Activated gamma-delta T cell treated with Interleukin-2 at 50 U/mL for 16 hours (primary cell): ENCODE measurements around the gene DHX32.

Experiments
- DNase-seq: peaks from one replicate; pipeline ENCODE4 v3.0.0-alpha.2; 2020

The DHX32 gene

GRCh38 chr10:125846894-125847293, 34.2 kb downstream of the DHX32 start:
- no peak for DNase-seq

DNA sequence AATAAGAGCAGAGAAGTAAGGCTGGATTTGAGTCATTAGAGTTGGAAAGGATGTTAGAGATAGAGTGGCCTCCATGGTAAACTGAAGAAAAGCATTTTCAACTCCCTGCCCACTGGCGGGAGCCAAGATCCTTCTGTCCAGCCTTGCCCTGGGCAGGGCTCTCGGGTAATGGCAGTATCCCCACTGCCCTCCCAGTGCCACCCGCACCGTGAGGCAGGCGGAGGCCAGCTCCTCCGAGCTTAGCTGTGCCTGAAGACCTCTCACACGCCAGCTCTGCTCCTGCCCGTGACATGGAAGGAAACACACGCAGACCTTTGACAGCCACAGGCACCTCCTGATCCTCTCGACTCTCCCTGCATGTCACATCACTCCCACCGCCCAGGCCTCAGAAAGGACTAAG, 35.5 kb downstream of the DHX32 start:
- no peak for DNase-seq

DNA sequence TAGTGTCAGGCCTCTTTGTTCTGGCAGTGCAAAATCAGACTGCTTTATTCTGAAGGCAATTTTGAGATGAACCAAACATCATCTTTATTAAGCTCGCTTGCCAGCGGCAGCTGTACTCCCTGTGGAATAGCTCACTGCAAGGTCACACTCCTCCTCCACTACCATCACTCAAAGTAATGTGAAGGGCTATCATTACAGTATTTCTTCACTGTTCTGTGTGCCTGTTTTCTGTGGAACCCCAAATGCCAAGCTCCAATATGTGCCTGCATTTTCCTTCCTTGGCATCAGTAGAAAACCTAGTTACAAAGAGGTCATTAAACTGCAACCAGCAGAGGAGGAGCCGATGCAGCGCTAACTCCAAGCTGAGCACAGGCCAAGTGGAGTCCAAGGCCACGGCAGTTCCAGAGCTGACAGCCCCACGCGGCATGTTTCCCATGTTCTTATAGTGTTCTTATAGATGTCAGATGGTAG, 36.3 kb downstream of the DHX32 start:
- no peak for DNase-seq

- no peak for DNase-seq
Observed at GRCh38 chr10:125843603-125844329, 37.3 kb downstream of the DHX32 start.

GRCh38 chr10:125840955-125841354, 40.1 kb downstream of the DHX32 start:
- DNase-seq = no peak

DNA sequence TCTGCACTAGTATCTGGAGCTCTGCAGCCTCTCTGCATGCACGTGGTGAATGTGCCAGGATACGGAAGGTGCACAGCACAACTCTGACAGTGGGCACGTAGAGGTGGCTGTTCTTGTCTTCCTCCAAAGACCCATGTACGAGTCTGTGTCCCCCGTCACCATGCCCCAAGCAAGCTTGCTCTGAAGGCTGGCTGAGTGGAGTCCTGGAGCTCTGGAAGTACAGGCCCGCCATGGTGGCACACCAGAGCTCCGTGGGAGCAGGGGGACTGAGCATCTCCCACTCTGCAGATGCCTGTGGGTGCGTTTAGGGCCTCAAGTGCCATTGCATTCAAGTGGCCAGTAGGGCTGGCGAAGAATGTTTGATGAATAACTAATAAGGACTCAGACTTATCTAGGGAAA, 40.7 kb downstream of the DHX32 start:
- no peak for DNase-seq

- no peak for DNase-seq
Observed at GRCh38 chr10:125838802-125839575, 42.1 kb downstream of the DHX32 start.

- DNase-seq = no peak
Observed at GRCh38 chr10:125836746-125837145, 44.3 kb downstream of the DHX32 start.

DNA sequence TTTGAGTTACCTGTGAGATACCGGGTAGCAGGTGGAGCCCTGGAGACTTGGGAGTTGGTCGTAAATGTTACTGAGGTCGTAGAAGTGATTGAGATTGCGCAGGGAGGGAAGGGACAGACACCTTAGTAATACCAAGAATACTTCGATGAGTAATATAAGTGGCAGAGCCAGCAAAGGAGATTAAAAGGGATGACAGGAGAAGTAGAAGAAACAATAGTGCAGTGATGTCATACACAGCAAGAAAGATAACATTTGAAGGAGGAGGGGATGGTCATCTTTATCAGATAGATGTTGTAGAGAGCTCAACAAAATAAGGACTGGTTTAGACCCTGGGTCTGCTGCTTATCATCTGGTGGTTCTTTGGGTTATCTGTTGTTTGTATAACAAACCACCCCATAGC, 52.8 kb downstream of the DHX32 start:
- DNase-seq = no peak

- no peak for DNase-seq
Observed at GRCh38 chr10:125827133-125827532, 54.0 kb downstream of the DHX32 start.

DNA sequence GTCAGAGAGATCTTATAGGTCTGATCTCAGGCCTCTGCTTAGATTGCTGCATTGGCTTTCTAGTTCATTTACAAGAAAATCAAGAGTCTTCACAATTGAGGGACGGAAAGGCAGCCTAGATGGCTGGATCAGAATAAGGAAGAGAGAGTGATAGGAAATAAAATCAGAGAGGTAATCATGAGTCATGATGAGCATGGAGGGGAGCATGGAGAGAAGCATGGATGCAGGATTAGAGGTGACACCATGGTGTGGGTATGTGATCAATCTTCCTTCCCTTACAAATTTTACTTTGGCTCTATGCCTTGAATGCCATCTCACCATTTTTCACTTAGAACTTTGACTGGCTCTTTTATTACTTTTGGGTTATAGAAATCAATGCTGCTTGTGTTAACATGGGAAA, 56.4 kb downstream of the DHX32 start:
- no peak for DNase-seq

DNA sequence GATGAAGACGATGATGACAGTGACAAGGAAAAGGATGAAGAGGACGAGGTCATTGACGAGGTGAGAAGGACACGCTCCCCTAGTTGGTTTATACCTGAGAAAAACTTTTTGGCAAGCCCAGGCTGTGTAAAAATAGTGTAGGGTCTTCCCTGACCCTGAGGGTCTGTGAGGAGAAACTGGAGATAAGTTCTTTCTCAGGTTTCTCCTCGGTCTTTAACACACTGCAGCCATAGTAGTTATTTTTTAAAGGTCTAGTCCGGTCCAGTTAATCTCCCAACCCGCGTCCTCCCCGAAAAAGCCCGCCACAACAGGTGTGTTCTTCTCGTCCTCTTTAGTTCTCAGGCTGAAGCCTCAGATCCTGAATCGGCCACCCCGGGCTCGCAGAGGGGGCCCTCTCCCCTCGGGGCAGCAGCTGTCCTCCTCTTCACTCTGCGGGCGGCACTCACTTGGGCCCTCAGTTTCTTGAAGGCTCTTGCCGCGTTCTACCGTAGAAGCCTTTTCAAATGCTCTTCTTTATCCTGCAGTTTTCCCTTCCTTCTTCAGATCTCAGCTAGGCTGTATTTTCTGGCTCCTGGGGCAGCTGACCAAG, 57.3 kb downstream of the DHX32 start:
- DNase-seq = no peak

DNA sequence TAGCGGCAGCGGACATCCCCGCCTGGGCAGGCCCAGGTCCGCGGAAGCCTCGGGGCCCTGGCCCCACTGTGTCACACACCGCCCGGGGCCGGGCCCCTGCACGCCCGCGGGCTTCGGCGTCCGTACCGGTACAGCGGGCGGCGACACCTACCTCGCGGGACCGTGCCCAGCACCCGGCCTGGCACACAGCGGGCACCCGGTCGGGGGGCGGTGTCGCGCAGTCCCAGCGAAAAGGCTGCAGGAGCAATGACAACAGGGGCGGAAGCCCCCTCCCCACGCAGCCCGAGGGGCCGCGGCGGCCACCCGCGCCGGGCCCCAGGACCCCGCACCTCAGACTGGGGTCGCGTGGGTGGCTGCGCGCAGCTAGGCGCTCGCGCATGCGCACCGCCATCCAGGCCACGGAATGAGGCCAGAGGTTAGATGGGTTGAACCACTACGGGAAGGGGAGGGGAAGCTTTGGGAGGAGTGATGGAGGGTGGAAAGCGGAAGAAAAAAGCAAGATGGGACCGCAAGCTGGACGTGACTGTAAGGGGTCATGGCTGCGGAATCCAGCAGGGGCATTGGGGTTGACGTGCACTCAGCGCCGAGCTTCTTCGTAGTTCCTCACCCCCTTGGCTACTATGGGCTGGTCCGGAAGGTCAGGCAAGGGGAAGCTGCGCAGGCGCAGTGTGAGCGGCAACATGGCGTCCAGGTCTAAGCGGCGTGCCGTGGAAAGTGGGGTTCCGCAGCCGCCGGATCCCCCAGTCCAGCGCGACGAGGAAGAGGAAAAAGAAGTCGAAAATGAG, 58.0 kb downstream of the DHX32 start, which contains the start of the genes BCCIP and UROS:
BCCIP (plus strand) TSS at position 669 of the 785 bp plus-strand sequence; CDS start at position 681, 12 bp downstream.
UROS (minus strand) TSS at position 381 of the 785 bp plus-strand sequence. CDS start 6,759 bp downstream, outside the sequence.
- peak; percentile 87 for DNase-seq

GRCh38 chr10:125820701-125821100, 60.4 kb downstream of the DHX32 start:
- no peak for DNase-seq

DNA sequence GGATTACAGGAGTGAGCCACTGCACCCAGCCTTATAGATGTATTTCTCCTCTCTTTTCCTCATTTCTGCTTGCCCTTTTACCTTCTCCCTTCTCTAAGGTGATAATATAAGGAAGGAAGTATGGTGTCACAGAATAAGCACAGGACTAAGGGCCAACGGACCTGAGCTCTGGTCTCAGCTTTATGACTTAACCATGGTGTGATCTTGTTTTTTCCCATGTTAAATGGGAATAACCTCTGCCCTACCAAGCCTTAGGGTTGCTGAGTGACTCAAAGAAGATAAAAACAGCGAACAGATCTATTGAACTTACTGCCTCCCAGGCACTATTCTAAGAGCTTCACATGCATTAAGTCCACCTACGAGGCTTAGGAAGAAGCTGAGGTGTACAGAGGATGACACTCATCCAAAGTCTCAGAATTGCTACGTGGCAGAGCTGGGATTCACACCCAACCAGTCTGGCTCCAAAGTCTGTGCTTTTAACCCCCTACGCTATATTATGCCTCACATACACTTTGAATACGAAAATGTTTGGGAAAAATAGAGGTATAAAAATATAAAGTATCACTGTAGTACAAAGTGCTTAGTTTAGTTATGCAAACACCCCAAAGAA, 63.6 kb downstream of the DHX32 start:
- DNase-seq = no peak

- no peak for DNase-seq
Observed at GRCh38 chr10:125816548-125816947, 64.5 kb downstream of the DHX32 start.

DNA sequence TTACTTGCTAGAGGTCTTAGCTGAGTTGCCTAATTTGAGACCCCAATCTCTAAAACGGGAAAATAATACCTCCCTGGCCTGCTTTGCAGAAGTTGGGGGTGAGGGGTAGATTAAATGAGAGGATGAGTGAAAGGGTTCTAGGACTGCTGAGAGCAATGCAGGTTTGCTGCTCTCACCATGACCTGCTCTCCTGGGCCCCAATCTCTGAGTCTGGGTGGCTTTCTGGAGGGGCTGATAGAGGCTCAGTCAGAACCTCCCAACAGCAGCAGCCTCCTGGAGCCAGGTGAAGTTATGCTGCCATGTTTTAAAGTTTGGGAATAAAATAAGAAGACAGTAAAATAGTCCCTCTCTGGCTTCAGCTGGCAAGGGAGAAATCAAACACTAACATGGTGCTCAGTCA, 65.3 kb downstream of the DHX32 start:
- no peak for DNase-seq

- no peak for DNase-seq
Observed at GRCh38 chr10:125812128-125812750, 68.9 kb downstream of the DHX32 start.

DNA sequence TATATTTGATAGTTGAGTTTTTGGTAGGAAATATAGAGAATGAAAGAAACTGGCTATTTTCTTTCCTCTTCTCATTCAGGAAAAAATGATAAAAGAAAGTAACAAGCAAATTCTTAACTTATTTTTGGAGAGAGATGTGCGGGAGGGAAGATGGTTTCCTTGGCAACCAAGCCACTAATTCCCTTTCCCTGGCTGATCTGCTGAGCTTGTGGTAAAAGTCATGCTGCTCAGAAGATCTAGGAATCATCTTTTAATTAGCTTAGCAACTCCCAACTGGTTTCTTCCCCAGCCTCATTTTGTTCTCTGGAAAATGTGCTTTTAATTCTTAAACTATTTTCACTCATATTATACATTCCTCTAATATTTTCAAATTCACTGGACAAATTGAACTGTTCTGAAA, 69.8 kb downstream of the DHX32 start:
- DNase-seq = no peak

DNA sequence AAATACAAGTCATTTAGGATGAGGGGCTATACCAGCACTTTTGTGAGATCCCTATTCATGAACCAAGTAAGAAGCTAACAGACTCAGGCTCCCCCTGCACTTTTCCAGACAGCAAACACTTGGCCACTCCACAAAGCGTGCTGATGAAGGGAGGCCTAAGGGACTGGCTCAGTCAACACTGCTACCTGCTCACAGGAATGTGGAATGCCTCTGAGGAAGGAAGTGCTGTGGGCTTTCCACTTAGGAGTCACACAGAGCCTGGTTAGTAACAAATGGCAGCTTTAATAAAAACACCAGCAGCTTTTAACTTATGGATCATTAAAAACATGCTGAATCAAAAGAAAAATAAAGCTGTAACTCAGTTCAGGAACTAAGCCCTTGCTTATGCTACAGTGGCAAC, 73.0 kb downstream of the DHX32 start:
- no peak for DNase-seq

- DNase-seq = no peak
Observed at GRCh38 chr10:125802739-125803138, 78.4 kb downstream of the DHX32 start.

GRCh38 chr10:125802131-125802530, 79.0 kb downstream of the DHX32 start:
- no peak for DNase-seq
